GM19328 (cell line): Measurements from ENCODE around the gene PRSS56.

Experiments
- ATAC-seq: cut with Tn5 transposase; IDR thresholded peaks from one replicate; pipeline ENCODE4 v1.9.1; 2021; ENCODE audit warnings: mild to moderate bottlenecking, moderate library complexity; ENCODE audit not compliant: unreplicated experiment

PRSS56 gene

GRCh38 chr2:232540441-232541041 is 20.4 kb downstream of the PRSS56 start:
- no peak for ATAC-seq

- ATAC-seq: no peak
Measured at GRCh38 chr2:232541195-232541960, 21.2 kb downstream of the PRSS56 start.

GRCh38 chr2:232541961-232542714 is 21.9 kb downstream of the PRSS56 start:
- ATAC-seq: no peak

DNA sequence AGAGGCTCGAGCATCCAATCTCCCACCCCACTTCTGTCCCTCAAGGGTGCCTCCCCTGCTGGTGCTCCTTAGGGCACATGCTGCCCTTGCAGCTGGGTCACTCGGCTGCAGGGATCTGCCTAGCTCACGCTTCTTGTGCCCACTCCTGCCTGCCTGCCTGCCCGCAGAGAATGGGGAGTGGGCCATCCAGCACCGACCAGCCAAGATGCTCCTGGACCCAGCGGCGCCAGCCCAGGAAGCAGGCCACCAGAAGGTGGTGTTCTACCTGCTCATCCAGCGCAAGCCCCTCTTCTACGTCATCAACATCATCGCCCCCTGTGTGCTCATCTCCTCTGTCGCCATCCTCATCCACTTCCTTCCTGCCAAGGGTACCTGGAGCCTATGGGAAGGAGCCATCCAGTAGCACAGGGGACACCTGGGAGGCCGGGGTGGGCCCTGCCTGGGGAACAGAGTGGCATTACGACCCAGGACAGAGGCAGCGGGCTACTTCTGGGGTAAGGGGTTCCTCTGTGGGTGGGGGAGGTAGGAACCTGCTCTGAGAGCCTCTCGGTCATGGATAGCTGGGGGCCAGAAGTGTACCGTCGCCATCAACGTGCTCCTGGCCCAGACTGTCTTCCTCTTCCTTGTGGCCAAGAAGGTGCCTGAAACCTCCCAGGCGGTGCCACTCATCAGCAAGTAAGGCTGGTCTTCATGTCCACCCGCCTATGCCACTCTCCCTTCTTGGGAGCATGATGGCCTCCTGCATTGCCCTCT is 22.7 kb downstream of the PRSS56 start:
- ATAC-seq: no peak

DNA sequence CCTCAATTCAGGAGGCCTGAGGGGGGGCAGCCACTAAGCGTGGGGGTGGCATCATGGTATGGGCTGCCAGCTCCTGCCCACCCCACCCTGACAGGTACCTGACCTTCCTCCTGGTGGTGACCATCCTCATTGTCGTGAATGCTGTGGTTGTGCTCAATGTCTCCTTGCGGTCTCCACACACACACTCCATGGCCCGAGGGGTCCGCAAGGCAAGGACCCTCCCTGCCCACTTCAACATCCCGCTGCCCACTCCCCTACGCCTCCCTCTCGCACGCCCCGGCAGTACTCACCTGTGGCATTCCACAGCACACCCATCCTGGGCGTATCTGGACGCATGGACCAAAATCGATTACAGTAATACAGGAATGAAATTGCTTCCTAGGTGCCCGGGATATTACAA is 23.3 kb downstream of the PRSS56 start:
- no peak for ATAC-seq

- no peak for ATAC-seq
Measured at GRCh38 chr2:232543928-232544631, 23.9 kb downstream of the PRSS56 start.

GRCh38 chr2:232544674-232545073 is 24.5 kb downstream of the PRSS56 start:
- ATAC-seq: no peak

DNA sequence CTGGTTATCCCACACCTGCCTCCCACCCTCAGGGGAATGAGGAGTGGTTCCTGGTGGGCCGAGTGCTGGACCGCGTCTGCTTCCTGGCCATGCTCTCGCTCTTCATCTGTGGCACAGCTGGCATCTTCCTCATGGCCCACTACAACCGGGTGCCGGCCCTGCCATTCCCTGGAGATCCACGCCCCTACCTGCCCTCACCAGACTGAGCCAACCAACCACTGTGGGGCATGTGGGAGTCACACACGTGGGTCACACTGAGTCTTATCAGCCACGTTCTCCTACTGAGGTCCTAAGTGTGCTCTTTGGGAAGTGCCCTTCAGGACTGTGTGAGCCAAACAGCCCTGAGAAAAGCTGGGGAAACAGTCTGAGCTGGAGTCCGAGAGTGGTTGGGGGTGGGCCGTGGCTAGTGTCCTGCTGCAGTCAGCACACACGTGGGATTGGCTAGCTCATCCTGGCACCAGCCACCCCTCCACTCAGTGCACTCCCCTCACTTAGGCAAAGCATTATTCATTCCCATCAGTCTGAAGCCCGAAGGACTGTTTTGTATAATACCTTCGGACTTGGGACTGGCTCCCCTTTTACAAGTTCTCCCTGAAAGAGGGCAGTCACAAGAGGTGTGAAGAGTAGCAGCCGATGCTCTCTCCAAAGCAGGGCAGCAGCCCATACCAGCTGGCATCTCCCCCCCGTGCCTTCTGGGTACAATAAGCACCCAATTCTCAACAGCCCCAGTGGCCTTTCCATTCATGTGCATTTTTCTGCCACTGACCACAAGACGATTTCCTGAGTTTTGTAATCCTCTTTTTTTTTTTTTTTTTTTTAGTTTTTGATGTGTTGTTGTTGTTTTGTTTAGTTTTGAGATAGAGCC is 25.6 kb downstream of the PRSS56 start:
- no peak for ATAC-seq

DNA sequence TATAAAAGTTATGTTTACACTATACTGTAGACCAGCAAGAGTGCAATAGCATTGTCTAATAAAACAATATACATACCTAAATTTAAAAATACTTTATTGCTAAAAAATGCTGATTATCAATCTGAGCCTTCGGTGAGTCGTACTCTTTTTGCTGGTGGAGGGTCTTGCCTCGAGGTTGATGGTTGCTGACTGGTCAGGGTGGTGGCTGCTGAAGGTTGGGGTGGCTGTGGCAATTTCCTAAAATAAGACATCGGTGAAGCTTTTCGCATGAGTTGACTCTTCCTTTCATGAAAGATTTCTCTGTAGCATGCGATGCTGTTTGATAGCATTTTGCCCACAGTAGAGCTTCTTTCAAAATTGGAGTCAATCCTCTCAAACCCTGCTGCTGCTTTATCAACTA is 27.8 kb downstream of the PRSS56 start:
- ATAC-seq: no peak

- ATAC-seq: peak; percentile 15
Measured at GRCh38 chr2:232549655-232550353, 29.6 kb downstream of the PRSS56 start.

DNA sequence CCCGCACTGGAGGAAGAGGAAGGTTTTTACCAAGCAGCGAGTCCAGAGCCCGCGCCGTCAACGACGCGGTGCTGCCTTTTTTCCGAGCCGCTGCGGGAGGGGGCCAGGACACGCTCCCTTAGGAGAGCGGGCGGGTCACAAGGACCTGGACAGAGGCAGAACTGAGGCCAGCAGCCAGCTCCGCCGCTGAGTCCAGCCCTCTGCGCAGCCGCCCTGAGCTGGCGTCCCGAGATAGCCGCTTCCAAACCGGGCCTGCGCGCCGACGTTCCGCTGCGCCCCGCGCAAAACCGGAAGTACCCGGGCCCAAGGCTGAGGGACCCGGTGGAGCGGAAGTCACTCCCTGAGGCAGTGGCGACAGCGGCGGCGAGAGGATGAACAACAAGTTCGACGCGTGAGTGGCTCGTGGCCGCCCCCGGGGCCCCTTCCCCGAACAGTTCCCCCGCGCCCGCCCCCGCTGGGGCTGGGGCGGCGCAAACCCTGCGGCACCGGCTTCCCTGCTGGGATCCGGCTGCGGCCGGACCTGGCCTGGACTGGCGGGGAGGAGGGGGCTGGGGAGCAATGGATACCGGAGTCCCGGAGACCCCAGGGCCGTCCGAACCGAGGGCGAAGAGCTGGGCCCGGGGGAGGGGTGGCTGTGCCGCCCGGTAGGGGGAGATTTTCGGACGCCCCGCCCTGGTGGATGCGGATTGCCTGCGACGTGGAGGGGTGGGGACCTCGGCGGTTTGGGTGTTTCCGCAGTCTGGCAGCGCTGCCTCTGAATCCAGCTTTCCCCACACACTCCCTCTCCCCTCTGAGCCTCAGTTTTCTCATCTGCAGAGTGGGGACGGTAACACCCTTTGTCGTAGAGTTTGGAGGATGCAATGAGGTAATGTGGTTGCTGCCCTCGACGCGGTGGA is 30.4 kb downstream of the PRSS56 start, which contains the start of the genes EIF4E2 and TIGD1:
Gene EIF4E2, plus strand, starts transcription at position 336 of the 896 bp plus-strand sequence. Its CDS starts 36 bp downstream, at position 372.
Gene TIGD1, minus strand, starts transcription at position 204 of the 896 bp plus-strand sequence. CDS start 675 bp downstream, outside the sequence.
- ATAC-seq: peak; percentile 89

GRCh38 chr2:232551250-232551638 is 31.1 kb downstream of the PRSS56 start:
- no peak for ATAC-seq

- ATAC-seq: no peak
Measured at GRCh38 chr2:232551776-232552175, 31.6 kb downstream of the PRSS56 start.

- no peak for ATAC-seq
Measured at GRCh38 chr2:232556426-232556825, 36.2 kb downstream of the PRSS56 start.

DNA sequence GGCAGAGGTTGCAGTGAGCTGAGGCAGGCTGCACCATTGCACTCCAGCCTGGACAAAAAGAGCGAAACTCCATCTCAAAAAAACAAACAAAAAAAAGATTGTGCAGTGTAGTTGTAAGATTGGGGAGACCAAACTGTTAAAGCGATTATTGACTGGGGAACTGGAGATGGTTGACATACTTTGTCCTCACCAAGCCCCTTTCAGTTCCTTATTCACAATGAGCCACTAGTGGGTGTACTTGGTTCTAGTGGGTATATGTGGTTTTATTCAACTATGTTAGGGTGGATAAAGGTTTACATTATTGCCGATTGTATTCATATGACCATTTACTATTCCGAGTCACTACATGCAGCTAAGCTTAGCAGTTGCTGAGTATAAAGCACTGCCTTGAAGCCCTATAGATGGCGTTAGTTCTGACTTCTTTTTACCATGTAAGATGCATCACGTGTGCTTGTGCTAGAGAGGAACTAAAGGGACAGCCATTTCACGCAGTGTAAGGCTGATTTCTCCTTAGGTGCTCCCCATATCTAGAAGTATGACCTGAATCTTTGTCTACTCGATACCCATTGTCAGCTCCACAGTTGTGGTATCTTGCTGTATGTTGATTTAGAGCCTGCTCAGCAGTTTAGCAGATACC is 42.4 kb downstream of the PRSS56 start:
- ATAC-seq: no peak

- ATAC-seq: no peak
Measured at GRCh38 chr2:232563580-232563979, 43.4 kb downstream of the PRSS56 start.

GRCh38 chr2:232567721-232568120 is 47.5 kb downstream of the PRSS56 start:
- no peak for ATAC-seq
